NB4 (cell line): ENCODE results near the gene GPRIN3.

Experiments used
- MAX ChIP-seq: IDR thresholded peaks from 2 replicates; pipeline ENCODE4 v1.6.1; 2011; ENCODE audit warnings: low read depth, low read length
- MYC ChIP-seq: IDR thresholded peaks from 2 replicates; pipeline ENCODE4 v1.6.1; 2011; ENCODE audit warnings: low read depth, low read length
- POLR2A ChIP-seq: IDR thresholded peaks from 2 replicates; pipeline ENCODE4 v1.6.1; 2011; ENCODE audit warnings: mild to moderate bottlenecking; ENCODE audit not compliant: insufficient read length; ENCODE audit errors: extremely low read depth
- TF ChIP-seq, protein P1 (sequence below): IDR thresholded peaks from one replicate; pipeline ENCODE4 v1.5.1; 2012; ENCODE audit warnings: low read depth, low read length

GRCh38 chr4:89329280-89329679, 21.7 kb upstream of the GPRIN3 start:
- TF ChIP-seq, protein P1, sequence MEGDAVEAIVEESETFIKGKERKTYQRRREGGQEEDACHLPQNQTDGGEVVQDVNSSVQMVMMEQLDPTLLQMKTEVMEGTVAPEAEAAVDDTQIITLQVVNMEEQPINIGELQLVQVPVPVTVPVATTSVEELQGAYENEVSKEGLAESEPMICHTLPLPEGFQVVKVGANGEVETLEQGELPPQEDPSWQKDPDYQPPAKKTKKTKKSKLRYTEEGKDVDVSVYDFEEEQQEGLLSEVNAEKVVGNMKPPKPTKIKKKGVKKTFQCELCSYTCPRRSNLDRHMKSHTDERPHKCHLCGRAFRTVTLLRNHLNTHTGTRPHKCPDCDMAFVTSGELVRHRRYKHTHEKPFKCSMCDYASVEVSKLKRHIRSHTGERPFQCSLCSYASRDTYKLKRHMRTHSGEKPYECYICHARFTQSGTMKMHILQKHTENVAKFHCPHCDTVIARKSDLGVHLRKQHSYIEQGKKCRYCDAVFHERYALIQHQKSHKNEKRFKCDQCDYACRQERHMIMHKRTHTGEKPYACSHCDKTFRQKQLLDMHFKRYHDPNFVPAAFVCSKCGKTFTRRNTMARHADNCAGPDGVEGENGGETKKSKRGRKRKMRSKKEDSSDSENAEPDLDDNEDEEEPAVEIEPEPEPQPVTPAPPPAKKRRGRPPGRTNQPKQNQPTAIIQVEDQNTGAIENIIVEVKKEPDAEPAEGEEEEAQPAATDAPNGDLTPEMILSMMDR: no peak
- TF ChIP-seq MAX (no peak), POLR2A (no peak), MYC (no peak)
